Activated naive CD8-positive, alpha-beta T cell treated with anti-CD3 and anti-CD28 coated beads, Interleukin-2, amount 10 ng/mL, durations not matched to agents 7 days and 5 days (primary cell): Measurements from ENCODE around the gene CLDND1. TPM values are rescaled to one million over a fixed set of nuclear protein-coding genes. Genes with fewer than 3 reads are reported as not detected.

Experiments used
- ATAC-seq: fragments of 150-1000 bp; cut with Tn5 transposase; one replicate; pipeline ENCODE4 v1.10.0; 2021; ENCODE audit warnings: low read depth, moderate library complexity
- POLR2A ChIA-PET: fragments of 350-600 bp; sonication (Branson Sonifier 250); formaldehyde crosslinking; loops from one replicate; lab custom pipeline; 2021; ENCODE audit warnings: antibody characterized with exemption; lab: Charles Lee
- DNase-seq: peaks from one replicate; pipeline ENCODE4 v3.0.0; 2021
- H3K27ac Mint-ChIP-seq: one replicate; pipeline ENCODE4 v1.8.0; 2022; ENCODE audit warnings: mild to moderate bottlenecking, mixed read lengths
- H3K27me3 Mint-ChIP-seq: one replicate; pipeline ENCODE4 v1.8.0; 2022; ENCODE audit warnings: mild to moderate bottlenecking, moderate library complexity, mixed read lengths
- H3K36me3 Mint-ChIP-seq: one replicate; pipeline ENCODE4 v1.8.0; 2021; ENCODE audit warnings: mild to moderate bottlenecking, mixed read lengths
- H3K4me1 Mint-ChIP-seq: one replicate; pipeline ENCODE4 v1.8.0; 2021; ENCODE audit warnings: mixed read lengths
- H3K4me3 Mint-ChIP-seq: one replicate; pipeline ENCODE4 v1.8.0; 2022; ENCODE audit warnings: mild to moderate bottlenecking, moderate library complexity, mixed read lengths
- H3K9me3 Mint-ChIP-seq: one replicate; pipeline ENCODE4 v1.8.0; 2021; ENCODE audit warnings: mixed read lengths
- total RNA-seq, 2 experiments: library from RNA; stranded (reverse); gene quantifications; one replicate each; pipeline ENCODE4 v1.2.3, GENCODE V29; 2021

The CLDND1 gene
- total RNA-seq, 2 experiments from 2014 or later = 534 to 542 TPM

DNA sequence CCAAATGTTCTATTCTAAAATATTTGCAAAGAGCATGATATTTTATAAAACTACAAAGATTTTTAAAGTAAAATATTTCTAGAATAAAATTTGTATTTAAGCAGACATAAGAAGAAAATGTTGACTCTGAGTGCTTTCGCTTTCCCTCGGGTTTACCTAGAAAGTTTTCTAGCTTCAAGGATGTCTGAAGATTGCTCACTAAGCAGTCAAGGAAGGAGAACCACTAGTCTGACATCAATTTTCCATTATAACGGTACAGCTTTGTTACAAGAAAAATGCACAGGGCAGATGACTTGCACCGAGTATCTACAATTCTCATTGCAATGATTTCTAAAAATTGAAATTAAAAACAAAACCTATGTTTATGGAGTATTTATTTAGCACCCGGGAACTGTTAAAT lies 23.2 kb upstream of the CLDND1 start:
- H3K4me1 Mint-ChIP-seq = peaks cover 59% of the 10 kb centered on the region
- H3K9me3 Mint-ChIP-seq = peaks cover 4% of the 10 kb centered on the region
- peak overlapping the region; percentile 92 for H3K27ac Mint-ChIP-seq
- H3K36me3 Mint-ChIP-seq = peaks cover 51% of the 10 kb centered on the region
- H3K4me3 Mint-ChIP-seq = peak overlapping the region; percentile 82
- ATAC-seq = peak; percentile 72
- H3K27me3 Mint-ChIP-seq = no peaks in the 10 kb centered on the region
- POLR2A ChIA-PET = interaction anchor here (0.8 to 2.9 kb wide), 8 partner anchors 10 to 26 kb away, joined by 3 to 22 read pairs (median 5); partner anchors contain the start of gene CLDND1
- DNase-seq = no peak

DNA sequence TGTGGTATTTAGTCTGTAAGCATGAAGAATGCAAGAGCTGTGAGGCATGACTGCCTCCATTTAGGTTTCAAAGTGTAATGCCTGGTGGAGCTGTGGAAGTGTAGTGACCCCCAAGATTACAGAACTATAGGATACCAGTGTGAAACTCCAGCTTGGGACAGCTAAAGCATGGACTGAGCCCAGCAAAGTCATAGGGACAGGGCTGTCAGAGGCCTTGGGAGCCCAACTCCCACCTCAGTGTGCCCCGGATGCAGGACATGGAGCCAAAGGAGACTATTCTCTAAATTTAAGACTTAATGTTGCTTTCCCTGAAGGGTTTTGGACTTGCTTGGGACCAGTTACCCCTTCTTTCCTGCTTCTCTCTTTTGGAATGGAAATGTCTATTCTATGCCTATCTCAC lies 19.9 kb upstream of the CLDND1 start:
- H3K4me1 Mint-ChIP-seq = peaks cover 47% of the 10 kb centered on the region

DNA sequence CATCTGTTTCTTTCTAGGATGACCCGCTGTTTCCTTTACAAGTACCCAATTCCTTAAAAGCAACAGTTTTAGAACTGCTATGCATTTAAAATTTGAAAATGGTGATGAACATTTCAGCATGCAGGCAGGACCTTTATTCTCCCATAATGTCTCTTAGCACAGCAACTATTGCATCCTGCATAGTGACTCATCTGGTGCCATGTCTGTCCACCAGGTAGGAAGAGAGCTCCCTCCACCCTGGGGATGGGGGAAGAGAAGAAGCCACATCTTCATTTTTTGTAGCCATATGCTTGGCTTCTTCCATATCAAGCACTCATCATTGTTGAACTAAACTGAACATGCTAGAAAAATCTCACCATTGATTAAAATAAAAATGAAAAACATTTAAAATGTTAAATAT lies 19.0 kb upstream of the CLDND1 start:
- H3K36me3 Mint-ChIP-seq = peaks cover 28% of the 10 kb centered on the region
- peak overlapping the region; percentile 96 for H3K27ac Mint-ChIP-seq
- peaks cover 4% of the 10 kb centered on the region for H3K9me3 Mint-ChIP-seq
- POLR2A ChIA-PET = interaction anchor here (1.0 to 5.2 kb wide), 7 partner anchors 8 to 51 kb away, joined by 3 to 32 read pairs (median 18); partner anchors contain the start of genes CLDND1 and CPOX
- no peaks in the 10 kb centered on the region for H3K27me3 Mint-ChIP-seq
- ATAC-seq (peak; percentile 38), DNase-seq (no peak)
- peaks cover 53% of the 10 kb centered on the region for H3K4me1 Mint-ChIP-seq
- peak overlapping the region; percentile 73 for H3K4me3 Mint-ChIP-seq

More for the DNA sequence above, 19.9 kb upstream of the CLDND1 start:
- H3K27ac Mint-ChIP-seq = peak overlapping the region; percentile 75
- no peak overlapping the region for H3K4me3 Mint-ChIP-seq
- no peaks in the 10 kb centered on the region for H3K27me3 Mint-ChIP-seq
- POLR2A ChIA-PET = interaction anchor here (1.6 to 5.2 kb wide), 6 partner anchors 10 to 50 kb away, joined by 5 to 32 read pairs (median 20); partner anchors contain the start of genes CLDND1 and CPOX
- peaks cover 29% of the 10 kb centered on the region for H3K36me3 Mint-ChIP-seq
- peaks cover 4% of the 10 kb centered on the region for H3K9me3 Mint-ChIP-seq
- no peak for DNase-seq
- ATAC-seq = no peak

DNA sequence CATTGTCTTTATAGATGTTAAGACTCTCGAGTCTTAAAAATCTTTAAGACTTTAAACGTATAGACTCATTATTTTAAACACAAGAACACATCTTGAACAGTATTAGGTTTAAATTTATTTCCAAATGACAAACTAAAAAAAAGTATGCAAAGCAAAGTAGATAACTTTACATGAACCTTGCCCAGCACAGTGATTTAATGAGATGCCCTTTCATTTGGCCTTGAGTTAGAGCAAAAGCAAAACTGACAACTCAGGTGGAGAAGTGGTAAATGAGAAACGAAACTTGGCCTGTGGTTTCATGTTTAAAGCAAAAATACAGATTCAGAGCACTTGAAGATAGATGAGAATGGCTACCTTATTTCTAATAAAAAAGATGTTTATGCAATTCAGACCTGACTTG lies 17.6 kb upstream of the CLDND1 start:
- DNase-seq (no peak), ATAC-seq (peak; percentile 68)
- Mint-ChIP-seq H3K27ac (peak overlapping the region; percentile 85), H3K36me3 (peaks cover 28% of the 10 kb centered on the region), H3K4me3 (peak overlapping the region; percentile 57), H3K27me3 (no peaks in the 10 kb centered on the region), H3K4me1 (peaks cover 54% of the 10 kb centered on the region), H3K9me3 (peaks cover 4% of the 10 kb centered on the region)
- POLR2A ChIA-PET = interaction anchor here (0.7 to 5.2 kb wide), 6 partner anchors 12 to 53 kb away, joined by 4 to 32 read pairs (median 20); partner anchors contain the start of genes CLDND1 and CPOX

DNA sequence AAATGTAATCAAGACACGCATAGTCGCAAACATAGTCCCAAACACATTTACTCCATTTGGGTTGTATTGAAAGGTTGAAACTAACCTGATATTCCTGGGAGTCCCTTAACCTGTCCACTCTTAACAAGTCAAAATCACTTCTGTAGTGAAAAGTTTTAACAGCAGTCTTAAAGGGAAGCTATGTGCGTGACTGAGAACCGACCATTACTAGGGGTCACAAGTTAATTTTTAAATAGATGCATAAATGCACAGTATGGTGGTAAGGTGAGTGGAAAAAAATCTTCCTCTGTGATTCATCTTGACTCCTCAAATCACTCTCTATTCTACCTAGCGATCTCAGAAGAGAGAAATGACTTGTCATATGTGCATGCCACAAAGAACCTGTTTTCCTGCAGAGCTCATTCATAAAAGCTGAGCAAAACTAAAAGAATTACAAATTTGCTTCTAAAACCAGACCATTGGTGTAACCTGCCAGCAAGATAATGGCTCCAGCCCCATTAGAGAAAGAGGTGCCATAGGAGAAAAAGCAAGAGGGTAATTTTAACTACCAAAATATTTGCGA lies 13.8 kb upstream of the CLDND1 start:
- Mint-ChIP-seq H3K27ac (peak overlapping the region; percentile 32), H3K4me3 (peak overlapping the region; percentile 25), H3K4me1 (peaks cover 47% of the 10 kb centered on the region), H3K9me3 (peaks cover under 1% of the 10 kb centered on the region), H3K27me3 (no peaks in the 10 kb centered on the region), H3K36me3 (peaks cover 24% of the 10 kb centered on the region)
- DNase-seq (no peak), ATAC-seq (peak; percentile 54)
- POLR2A ChIA-PET = interaction anchor here (1.0 to 3.1 kb wide), 9 partner anchors 10 to 57 kb away, joined by 3 to 24 read pairs (median 5); partner anchors contain the start of genes CLDND1 and CPOX

DNA sequence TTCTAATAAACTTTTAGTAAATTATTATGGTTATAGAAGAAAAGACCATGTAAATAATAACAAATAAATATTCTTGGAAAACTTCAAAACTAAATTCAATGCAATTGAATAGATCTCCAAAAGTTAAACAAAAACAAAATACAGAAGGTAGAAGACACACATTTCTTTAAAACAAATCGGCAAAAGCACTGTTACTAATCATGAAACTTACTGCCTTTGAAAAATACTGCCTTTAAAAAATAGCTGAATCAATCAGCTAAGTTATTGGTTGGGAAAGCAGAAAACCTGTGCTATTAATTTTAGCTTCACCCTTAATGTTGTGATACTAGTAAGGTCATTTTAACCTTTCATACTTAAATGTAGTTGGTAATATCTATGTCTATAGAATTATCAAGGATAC lies 12.0 kb upstream of the CLDND1 start:
- peaks cover 35% of the 10 kb centered on the region for H3K36me3 Mint-ChIP-seq
- no peaks in the 10 kb centered on the region for H3K27me3 Mint-ChIP-seq
- ATAC-seq (no peak), DNase-seq (no peak)
- H3K4me3 Mint-ChIP-seq = peak overlapping the region; percentile 45
- H3K4me1 Mint-ChIP-seq = peaks cover 44% of the 10 kb centered on the region
- H3K9me3 Mint-ChIP-seq = peaks cover 2% of the 10 kb centered on the region
- H3K27ac Mint-ChIP-seq = no peak overlapping the region
- POLR2A ChIA-PET = interaction anchor here (1.2 to 2.9 kb wide), 2 partner anchors 12 to 20 kb away, joined by 6 to 10 read pairs; partner anchors contain the start of gene CLDND1

DNA sequence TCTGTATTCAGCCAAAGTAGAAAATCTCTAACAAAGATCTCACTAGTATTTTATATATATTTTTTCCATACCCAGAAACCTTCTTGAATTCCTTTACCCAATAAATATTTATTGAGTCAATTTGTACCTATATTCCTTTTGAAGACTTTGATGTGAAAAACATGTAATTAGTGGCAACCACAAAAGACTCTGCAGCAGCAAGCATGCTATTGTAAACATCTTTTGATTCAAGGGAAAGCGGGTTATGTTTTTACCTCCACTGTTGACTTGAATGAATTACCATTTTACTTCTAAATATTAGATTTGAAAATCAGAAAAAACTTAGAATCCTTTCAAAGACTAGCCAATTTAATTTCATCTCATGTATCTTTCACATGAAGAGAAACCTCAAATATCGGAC lies 11.5 kb upstream of the CLDND1 start:
- POLR2A ChIA-PET = interaction anchor here (1.2 to 2.9 kb wide), 2 partner anchors 11 to 20 kb away, joined by 6 to 10 read pairs; partner anchors contain the start of gene CLDND1
- H3K4me1 Mint-ChIP-seq = peaks cover 43% of the 10 kb centered on the region

DNA sequence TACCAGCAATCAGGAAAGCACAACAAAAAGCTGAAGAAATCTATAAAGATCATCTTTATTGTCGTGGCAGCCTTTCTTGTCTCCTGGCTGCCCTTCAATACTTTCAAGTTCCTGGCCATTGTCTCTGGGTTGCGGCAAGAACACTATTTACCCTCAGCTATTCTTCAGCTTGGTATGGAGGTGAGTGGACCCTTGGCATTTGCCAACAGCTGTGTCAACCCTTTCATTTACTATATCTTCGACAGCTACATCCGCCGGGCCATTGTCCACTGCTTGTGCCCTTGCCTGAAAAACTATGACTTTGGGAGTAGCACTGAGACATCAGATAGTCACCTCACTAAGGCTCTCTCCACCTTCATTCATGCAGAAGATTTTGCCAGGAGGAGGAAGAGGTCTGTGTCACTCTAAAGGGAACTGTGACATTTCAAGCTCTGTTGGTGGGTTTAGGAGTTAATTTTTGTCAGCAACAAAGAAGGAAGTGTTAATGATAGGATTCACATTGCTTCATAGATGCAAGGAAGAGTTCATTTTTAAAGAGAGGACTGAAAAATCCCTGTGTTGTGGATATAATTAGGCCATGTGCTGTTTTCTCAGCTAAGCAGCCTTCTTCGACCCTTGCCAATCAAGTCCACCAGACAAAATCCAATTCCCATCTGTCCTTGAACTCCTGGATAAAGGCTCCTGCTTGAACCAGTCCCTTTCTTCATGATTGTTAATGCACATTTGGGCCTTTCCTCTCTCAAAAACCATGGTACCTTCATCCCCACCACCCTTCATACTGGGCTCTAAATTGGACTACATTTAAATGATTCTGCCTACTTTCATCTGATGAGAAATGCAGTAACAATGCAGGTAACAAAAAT lies 10.2 kb upstream of the CLDND1 start:
- ATAC-seq (no peak), DNase-seq (no peak)
- no peaks in the 10 kb centered on the region for H3K27me3 Mint-ChIP-seq
- peak overlapping the region; percentile 61 for H3K4me3 Mint-ChIP-seq
- peaks cover 41% of the 10 kb centered on the region for H3K4me1 Mint-ChIP-seq
- H3K9me3 Mint-ChIP-seq = peaks cover 2% of the 10 kb centered on the region
- POLR2A ChIA-PET = interaction anchor here (1.1 to 2.9 kb wide), 8 partner anchors 10 to 60 kb away, joined by 3 to 21 read pairs (median 5); partner anchors contain the start of genes CLDND1 and CPOX
- peaks cover 34% of the 10 kb centered on the region for H3K36me3 Mint-ChIP-seq
- H3K27ac Mint-ChIP-seq = peak overlapping the region; percentile 66

More for the DNA sequence above, 11.5 kb upstream of the CLDND1 start:
- H3K27ac Mint-ChIP-seq = no peak overlapping the region
- H3K9me3 Mint-ChIP-seq = peaks cover 2% of the 10 kb centered on the region
- H3K4me3 Mint-ChIP-seq = no peak overlapping the region
- DNase-seq = no peak
- no peaks in the 10 kb centered on the region for H3K27me3 Mint-ChIP-seq
- no peak for ATAC-seq
- peaks cover 35% of the 10 kb centered on the region for H3K36me3 Mint-ChIP-seq

DNA sequence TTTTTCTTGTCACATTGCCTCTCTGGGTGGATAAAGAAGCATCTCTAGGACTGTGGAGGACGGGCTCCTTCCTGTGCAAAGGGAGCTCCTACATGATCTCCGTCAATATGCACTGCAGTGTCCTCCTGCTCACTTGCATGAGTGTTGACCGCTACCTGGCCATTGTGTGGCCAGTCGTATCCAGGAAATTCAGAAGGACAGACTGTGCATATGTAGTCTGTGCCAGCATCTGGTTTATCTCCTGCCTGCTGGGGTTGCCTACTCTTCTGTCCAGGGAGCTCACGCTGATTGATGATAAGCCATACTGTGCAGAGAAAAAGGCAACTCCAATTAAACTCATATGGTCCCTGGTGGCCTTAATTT lies 9.6 kb upstream of the CLDND1 start:
- Mint-ChIP-seq H3K36me3 (peaks cover 35% of the 10 kb centered on the region), H3K9me3 (peaks cover 2% of the 10 kb centered on the region), H3K27ac (peak overlapping the region; percentile 66), H3K4me3 (peak overlapping the region; percentile 61), H3K4me1 (peaks cover 41% of the 10 kb centered on the region), H3K27me3 (no peaks in the 10 kb centered on the region)
- DNase-seq (no peak), ATAC-seq (no peak)
- POLR2A ChIA-PET = interaction anchor here (1.1 to 2.9 kb wide), 8 partner anchors 9 to 61 kb away, joined by 3 to 21 read pairs (median 5); partner anchors contain the start of genes CLDND1 and CPOX

DNA sequence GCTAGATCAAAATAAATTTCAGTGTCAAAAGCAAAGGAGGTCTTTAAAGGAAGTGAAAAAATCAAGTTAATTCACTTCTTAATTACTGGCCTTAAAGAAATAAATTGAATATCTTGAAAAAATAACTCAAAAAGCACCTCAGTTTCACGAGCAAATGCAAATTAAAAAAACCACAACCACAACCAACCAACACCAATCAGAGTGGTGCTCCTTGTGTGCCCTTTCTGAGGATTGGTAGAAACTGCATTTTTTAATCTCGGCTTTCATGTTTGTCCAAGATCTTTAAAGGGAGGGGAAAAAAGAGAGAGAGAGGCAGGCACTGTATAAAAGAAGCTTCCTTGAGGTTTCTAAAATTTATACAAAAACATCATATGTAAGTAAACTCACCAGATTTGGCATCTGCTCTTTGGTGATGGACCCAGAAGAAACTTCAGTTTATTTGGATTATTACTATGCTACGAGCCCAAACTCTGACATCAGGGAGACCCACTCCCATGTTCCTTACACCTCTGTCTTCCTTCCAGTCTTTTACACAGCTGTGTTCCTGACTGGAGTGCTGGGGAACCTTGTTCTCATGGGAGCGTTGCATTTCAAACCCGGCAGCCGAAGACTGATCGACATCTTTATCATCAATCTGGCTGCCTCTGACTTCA lies 9.0 kb upstream of the CLDND1 start, which contains the start of gene GPR15:
Gene GPR15 (plus strand): TSS at position 357 of the 653 bp plus-strand sequence. CDS start 56 bp downstream, at position 413.
- POLR2A ChIA-PET = interaction anchor here (1.1 to 2.9 kb wide), 7 partner anchors 9 to 62 kb away, joined by 3 to 21 read pairs (median 6); partner anchors contain the start of genes CLDND1 and CPOX
- DNase-seq (no peak), ATAC-seq (peak; percentile 35)
- H3K4me1 Mint-ChIP-seq = peaks cover 36% of the 10 kb centered on the region
- H3K36me3 Mint-ChIP-seq = peaks cover 38% of the 10 kb centered on the region
- H3K27me3 Mint-ChIP-seq = no peaks in the 10 kb centered on the region
- peaks cover 2% of the 10 kb centered on the region for H3K9me3 Mint-ChIP-seq
- H3K4me3 Mint-ChIP-seq = peak within 1 kb of the TSS; percentile 61
- H3K27ac Mint-ChIP-seq = peak within 1 kb of the TSS; percentile 66

DNA sequence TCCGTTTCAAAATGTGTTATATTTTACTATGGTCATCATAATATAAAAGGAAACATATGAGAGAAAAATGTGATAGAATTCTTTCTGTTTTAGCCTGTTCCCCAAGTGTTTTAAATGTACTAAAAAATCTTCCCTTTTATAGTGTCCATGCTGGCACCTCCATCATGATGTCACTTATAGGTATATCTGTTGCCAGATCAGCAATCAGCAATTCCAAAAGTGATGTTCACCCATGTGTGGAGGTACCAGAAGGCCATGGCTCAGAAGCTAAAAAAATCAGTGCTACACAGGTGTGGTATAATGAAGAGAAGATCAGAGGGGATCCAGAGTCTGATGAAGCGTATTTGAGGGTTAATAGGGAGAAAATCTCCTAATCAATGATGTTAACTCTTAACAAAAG lies 8.0 kb upstream of the CLDND1 start:
- Mint-ChIP-seq H3K4me3 (peak overlapping the region; percentile 28), H3K27me3 (no peaks in the 10 kb centered on the region)

DNA sequence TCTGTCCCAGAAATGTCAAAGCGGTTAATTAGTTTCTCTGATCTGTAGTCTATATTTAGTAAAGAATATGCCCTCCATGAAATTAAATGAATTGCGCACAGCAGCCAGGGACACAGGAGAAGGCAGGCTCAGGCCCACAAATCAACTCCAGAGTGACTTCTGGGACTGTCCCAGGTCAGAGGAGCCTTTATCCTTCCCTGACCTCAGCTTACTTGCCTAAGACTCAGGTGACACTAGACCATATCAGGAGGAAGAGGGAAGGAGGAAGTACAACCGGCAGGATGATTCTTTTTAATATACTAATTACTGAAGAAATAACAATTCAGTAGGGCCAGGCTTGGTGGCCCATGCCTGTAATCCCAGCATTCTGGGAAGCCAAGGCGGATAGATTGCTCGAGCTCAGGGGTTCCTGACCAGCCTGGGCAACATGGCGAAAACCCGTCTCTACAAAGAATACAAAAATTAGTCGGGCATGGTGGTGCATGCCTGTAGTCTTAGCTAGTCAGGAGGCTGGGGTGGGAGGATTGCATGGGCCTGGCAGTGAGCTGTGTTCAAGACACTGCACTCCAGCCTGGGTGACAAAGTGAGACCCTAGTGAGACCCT lies 7.3 kb upstream of the CLDND1 start:
- no peak for DNase-seq
- POLR2A ChIA-PET = interaction anchor here (0.6 kb wide), 2 partner anchors 23 to 25 kb away, joined by 3 read pairs; no protein-coding TSS in a partner anchor
- Mint-ChIP-seq H3K4me1 (peaks cover 37% of the 10 kb centered on the region), H3K27ac (peak overlapping the region; percentile 47), H3K9me3 (peaks cover 5% of the 10 kb centered on the region), H3K4me3 (peak overlapping the region; percentile 59), H3K27me3 (no peaks in the 10 kb centered on the region), H3K36me3 (peaks cover 41% of the 10 kb centered on the region)
- no peak for ATAC-seq

More for the DNA sequence above, 8.0 kb upstream of the CLDND1 start:
- DNase-seq (no peak), ATAC-seq (no peak)
- H3K27ac Mint-ChIP-seq = no peak overlapping the region
- H3K9me3 Mint-ChIP-seq = peaks cover 3% of the 10 kb centered on the region
- POLR2A ChIA-PET = interaction anchor here (0.6 kb wide), 2 partner anchors 22 to 25 kb away, joined by 3 read pairs; no protein-coding TSS in a partner anchor
- H3K36me3 Mint-ChIP-seq = peaks cover 39% of the 10 kb centered on the region
- peaks cover 31% of the 10 kb centered on the region for H3K4me1 Mint-ChIP-seq
